NCI-H510A (cell line): ENCODE data around the gene SERP2.

Experiments
- DNase-seq: peaks from one replicate; lab custom pipeline; 2025; lab: John Stamatoyannopoulos, UW

Gene SERP2

DNA sequence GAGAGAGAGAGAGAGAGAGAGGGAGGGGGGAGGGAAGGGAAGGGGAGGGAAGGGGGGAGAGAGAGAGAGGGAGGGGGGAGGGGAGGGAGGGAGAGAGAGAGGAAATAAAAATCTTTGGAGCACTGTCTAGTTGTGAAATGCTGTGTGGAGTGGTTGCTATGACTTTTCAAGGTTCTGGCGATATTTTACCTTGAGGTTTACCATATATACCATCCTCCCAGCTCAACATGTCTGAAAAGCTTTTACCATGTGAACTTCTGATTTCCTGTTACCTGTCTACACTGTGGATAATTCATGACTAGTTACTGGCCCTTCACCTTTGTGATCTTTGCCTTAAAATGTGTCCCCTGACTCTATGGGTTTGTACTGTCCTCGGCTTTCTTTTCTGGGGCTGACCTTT lies 38.2 kb downstream of the SERP2 start:
- no peak for DNase-seq

DNA sequence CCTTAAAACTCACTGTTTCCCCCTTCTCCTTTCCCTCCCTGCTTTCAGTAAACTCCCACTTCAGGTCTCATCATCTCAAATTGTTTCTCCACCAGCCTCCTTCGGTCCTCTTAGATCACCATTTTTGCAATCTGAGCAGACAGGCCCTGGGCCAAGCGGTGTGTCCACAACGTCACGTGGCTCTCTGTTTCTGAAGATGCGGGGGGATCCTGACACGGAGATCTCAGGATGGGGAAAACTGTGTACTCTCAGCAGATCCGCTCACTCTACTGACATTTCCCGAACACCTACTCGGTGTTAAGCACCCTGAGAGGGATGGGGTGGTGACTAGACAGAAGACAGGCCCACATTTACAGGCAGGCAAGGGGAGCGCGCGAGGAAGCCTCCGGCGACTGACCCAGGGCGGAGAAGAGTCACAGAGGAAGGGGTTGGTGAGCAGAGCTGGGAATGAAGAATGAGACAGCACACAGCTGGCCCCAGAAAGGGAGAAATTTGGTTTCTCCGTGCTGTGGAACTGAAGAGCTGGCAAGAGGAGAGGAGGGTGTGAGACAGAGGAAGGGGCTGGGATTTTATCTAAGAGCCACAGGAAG lies 38.8 kb downstream of the SERP2 start:
- DNase-seq = no peak

DNA sequence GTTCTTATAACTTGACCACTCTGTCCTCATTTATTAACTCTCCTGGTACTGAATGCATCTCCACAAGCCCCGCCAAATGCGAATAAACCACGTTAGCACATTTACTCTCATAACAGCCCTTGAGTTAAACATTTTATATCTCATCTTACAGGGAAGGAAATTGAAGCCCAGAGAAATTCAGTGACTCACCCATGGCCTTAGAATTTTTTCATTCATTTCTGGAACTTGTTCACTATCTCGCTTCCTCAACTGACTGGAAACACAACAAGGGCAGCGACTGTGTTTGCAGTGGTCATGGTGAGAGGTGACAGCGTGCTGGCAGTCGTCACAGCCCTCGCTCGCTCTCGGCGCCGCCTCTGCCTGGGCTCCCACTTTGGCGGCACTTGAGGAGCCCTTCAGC lies 39.5 kb downstream of the SERP2 start:
- no peak for DNase-seq

DNA sequence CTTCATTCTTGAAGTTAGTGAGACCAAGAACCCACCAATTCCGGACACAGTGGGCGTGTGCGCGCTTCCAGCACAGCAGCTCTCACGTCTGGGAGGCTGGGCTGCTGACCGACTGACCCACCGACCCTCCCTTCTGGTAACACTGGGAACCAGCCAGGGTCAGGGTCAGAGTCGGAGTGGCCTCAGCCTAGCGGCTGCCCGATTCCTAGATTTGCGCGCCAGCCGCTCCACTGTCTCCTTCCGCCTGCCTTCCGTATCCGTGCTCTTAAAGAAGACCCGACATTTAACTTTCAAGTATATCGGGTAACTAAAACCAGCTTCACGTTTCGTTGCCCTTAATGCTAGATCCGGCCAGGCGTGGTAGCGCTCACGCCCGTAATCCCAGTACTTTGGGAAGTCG lies 41.1 kb downstream of the SERP2 start:
- DNase-seq = no peak

DNA sequence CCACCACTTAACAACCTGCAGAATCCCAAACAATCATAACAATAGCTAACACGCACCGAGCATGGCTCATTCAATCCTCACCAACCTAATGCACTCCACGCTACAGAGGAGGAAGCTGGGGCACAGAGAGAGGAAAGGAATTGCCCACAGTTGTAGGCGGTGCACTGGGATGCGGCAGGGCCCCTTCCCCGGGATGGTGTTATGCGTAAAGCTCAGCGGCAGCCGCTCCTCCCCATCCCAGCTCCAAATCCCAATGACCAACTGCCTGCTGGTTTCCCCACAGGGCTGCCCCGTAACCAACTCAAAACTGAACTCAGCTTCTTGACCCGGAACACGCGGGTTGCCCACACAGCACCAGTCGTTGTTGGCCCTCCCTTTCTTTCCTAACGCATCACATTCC lies 42.2 kb downstream of the SERP2 start:
- DNase-seq = no peak

DNA sequence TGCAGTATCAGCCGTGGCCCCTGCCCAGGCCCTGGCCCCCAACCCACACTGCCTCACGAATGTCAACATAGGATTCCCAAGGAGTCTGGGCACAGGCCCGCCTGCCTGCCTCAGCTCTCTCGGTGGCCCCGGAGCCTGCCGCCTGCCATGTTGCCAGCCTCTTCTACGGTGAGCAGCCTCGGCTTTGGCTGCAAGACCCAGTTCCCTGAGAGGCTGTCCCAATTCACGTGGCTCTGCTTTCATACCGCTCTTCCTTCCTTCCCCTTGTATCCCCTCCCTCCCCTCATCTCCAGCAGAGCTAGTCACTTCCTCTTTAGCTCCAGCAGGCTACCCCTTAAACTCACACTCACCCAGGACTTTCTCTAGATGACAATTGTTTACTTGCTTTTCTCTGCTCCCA lies 42.7 kb downstream of the SERP2 start:
- DNase-seq = no peak

DNA sequence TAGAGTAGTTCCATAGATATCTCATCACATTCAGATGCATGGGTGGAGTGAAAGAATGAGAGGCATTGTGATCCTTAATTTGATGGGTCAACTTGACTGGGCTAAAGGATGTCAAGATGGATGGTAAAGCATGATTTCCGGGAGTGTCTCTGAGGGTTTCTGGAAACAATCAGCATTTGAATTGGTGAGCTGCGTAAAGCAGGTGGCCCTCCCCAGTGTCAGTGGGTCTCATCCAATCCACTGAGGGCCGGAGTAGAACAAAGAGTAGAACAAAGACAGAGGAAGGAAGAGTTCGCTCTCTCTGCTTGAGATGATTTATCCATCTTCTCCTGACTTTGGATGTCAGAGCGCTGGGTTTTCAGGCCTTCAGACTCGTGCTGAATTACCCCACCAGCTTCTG lies 43.1 kb downstream of the SERP2 start:
- no peak for DNase-seq

DNA sequence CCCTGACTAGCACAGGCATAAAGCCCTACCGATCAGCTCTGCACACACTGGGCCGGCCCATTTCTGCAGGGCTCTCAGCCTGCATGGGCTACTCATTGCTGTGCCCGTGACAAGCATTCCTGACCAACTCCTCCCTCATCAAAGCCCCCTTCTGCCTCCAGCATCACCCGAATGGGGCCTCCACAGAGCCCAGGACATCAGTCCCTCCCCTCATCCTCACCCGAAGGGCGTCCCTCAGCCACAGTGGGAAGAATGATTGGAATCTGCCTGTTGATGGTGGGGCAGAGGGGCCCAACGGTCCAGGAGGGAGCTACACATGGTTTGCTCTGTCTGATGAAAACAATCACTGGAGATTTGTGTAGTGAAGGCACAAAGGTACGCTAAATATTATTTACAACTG lies 43.8 kb downstream of the SERP2 start:
- DNase-seq = no peak

DNA sequence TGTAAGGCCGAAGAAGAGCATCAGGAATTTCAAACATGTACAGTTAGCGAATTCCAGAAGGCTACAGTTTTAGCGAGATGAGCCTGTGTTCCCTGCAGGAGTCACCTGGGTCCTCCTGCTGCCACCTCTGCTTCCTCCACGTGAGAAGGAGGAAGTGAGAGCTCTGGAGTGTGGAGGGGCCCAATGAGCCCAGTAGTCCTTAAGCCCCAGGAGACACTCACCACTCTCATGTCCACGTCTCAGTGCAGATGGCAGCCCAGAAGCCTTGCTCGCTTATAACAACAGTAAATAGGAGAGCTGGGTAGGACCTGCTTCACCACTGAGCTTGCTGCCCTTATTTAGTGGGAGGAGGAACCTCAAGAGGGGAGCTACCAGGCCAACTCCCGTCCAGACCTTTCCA lies 44.3 kb downstream of the SERP2 start:
- DNase-seq = no peak

DNA sequence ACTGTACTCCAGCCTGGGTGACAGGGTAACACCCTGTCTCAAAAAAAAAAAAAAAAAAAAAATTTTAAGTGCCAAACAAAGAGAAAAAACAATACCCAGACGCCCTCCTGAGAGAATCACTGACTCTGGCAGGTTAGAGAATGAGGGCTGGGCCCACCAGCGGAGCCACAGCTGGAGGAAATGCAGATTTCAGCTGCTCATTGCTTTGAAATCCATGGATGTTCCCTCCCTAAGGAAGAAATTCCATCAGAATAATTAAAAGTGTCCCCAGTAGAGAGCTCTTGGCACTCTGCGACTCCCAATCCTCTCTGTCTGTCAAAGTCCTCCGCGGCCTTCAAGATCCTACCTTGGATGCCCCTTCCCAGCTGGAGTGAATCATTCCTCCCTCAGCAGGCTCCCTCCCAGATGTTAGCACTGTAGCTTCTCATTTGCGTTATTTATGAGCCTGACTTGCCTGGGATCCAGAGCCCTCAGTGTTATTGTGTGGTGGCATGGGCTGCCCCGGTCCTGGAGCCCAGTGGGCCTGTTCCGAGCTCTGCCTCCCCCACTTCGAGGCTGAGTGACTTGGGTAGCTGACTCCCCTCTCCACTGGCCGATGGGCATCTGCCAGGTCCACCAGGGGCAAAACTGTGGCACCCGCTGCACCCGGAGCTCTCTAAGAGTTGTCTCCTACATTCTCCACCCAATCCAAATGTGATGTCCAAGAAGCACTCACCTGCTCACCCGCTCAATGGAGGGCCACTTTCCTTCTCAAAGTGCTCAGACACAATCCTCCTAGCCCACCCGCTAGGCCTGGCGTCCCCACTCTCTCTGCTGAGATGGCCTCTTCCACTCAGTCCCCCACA lies 47.0 kb downstream of the SERP2 start:
- no peak for DNase-seq

DNA sequence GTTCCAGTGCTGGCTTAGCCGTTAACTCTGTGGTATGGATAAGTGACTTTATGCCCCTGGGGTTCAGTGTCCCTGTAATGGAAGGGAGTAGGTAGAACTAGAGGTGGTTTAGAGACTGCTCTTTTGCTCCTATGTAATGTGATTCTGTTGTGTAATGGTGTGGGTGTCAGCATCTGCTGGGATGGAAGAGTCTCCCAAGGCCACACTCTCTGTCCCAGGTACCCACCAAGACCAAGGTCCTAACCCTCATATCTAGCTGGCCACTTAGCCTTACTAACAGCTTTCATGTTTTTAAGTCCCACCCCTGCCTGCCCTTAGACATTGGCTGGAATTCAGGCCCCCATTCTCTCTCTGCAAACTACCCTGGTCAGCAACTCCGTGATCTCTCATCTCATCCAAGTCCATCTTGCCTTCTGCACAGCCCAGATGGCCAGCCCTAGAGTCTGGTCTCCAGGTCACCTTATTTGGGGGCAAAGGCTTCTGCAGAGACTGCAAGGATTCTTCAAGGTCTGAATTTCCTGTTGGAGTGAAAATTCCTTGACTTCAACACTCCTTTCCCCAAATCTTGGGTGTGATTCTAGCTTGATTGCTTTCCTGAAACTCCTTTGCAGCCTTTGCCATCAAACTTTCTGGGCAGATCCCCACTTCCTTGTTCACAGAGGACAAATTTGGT lies 48.4 kb downstream of the SERP2 start:
- no peak for DNase-seq

DNA sequence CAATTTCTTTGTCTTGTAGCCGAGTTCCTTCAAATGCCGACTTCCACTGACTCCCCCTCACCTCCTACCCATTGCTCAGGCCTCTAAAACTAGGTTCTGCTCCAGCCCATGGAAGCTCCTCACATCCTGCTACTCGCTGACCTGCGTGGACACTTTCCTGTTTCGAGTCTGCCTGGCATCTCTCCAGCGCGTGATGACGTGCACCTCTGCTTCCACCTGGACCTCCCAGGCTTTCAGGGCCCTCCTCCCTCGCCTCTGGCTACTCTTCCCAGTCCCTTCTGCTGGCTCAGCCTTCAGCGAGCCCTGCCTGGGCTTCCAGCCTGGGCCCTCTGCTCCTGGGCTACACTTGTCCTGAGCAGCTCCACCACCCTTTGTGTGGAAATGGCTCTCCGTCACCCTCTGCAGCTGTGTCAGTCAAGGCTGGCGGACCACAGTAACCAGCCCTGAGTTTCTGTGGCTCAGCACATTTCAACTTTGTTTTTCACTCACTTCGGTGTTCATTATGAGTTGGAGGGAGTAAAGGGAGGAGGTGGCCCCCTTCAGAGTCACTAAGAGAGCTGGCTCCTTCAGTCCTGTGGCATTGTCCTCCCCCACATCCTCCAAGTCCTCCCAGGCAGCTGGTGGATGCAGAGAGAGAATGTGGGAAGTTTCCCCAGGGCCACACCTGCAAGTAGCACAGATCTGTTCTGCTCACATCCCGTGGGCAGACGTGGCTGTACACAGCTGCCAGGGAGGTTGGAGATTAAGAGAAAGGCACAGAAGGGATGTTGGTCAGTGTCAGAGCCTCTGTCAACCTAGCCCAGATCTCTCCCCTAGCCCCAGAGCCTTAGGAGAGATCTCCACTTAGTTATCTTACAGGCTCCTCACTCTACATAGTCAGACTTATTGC lies 49.4 kb downstream of the SERP2 start:
- no peak for DNase-seq

DNA sequence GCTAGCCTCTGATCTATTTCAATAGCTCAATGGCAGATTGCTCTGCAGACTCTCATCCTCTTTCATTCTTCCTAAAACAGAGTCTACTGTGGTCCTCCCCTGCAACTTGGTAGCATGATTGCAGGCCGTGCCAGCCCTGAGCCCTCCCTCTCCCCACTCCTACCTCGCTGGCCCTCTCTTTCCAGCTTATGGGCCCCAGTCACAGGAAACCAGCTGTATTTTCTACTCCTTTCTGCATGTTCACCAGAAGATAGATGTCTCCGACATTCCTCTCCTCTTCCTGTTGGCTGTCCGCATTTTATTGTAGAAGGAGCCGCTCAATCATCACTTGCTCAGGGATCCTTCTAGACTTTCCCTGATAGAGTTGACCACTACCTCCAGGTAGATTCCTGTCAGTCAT lies 50.2 kb downstream of the SERP2 start:
- no peak for DNase-seq

DNA sequence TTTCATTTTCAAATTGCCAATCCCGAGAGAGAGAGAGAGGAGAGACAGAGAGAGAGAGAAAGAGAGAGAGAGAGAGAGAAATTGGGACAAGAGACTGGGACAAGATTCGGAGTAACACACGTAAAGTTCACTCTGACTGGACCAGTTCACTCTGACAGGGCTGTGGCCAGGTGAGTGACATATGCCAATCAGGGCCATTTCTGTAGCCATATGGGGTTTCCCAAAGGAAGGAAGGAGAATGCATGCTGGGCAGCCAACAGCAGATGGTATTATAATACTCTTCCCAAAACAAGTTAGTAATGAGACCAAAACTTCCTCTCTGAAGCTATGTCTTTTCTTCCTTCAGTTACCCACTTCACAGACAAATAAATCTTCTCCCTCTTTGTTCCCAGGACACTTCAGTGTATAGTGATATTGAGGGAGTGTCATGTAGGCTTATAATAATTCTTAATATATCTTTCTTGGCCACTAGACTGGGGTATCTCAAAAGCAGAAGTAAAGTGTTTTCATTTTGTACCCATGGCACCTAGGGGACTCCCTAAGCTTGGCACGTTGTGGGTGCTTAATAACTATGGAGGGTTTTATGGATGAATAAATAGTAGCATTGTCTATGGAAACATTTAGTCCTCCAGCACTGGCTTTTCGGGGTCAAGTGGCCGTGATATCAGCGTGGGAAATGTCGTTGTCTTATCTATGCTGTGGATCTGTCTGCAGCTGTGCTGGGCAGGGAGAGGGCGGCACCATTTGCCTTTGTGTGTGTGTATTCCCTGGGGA lies 51.6 kb downstream of the SERP2 start:
- DNase-seq = no peak

DNA sequence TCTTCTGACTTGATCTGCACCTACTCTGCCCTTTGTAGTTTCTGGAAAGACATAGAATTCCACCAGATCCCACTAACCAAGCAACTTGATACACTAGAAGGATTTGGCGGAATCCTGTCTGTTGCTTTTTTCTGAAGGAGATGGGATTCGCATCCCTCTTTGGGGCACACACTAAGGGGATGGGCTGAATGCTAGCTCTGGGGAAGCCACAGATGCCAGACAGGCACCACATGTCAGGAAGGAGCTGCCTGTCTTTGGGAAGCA lies 52.1 kb downstream of the SERP2 start:
- no peak for DNase-seq

DNA sequence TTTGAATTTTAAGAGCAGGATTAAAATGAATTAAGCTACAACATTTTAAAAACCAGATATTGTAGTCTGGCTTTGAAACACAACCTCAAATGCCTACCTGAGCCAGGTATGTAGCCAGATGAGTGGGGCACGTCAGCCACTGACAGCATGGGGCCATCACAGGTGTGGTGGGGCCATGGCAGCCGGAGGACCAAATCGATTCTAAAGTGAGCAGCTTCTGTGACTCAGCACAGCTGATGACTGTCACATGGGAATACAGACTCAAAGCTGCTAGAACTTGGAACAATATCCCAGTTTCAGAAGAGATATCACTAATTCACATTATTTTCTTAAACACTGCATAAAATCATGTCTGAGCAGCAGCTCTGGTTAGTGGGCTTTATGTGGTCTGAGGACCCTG lies 52.8 kb downstream of the SERP2 start:
- DNase-seq = no peak

DNA sequence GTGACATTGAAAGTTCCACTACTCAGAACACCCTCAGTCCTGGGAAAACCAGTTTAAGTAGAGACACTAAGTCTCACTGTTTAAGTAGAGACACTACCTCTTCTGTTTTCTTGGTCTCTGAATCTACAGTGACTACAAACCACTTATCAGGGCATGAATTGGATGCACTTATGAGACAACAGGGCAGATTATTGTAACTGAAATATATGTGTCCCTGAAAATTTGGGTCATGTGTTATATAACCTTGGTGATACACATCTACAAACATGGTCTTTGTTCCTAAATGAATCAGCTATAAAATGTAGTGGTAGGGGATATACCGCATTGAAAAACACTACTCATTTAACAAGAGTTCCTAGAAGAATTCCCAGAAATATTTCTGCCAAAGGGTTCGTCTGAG lies 55.7 kb downstream of the SERP2 start:
- no peak for DNase-seq

DNA sequence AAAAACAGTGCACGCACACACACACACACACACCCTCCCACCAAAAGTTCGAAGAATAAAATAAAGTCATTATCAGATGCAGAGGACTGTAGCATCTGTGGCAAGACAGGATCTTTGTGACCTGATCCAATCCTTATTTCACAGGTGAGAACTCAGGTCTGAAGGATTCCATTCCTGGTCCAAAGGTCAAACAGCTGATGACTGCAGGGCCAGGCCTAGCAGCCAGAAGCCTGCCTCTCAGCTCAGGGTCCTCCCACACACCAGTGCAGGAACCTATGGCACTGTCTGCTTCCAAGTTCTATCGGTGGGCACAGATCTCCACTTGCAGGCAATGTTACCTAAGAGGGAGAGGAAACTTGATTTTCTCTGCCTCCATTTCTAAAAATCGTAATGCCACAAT lies 57.5 kb downstream of the SERP2 start:
- DNase-seq = no peak

DNA sequence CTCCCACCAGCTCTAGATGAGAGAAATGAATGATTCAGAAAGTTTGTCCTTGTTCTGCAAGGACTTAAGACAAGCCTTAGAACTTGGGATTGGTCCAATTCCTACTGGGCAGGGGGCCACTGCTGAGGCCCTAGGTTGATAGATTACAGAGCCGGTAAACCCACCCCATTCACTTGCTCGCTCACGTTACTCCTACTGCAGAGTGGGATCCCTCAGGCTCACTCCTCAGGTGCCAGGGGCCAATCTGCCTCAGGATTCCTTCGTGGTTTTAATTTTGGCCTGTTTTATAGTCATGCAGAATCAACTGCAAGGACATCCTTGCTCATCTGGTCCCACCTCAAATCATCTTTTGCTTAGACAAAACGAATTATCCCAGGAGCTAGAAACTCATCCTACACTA lies 59.0 kb downstream of the SERP2 start:
- no peak for DNase-seq

DNA sequence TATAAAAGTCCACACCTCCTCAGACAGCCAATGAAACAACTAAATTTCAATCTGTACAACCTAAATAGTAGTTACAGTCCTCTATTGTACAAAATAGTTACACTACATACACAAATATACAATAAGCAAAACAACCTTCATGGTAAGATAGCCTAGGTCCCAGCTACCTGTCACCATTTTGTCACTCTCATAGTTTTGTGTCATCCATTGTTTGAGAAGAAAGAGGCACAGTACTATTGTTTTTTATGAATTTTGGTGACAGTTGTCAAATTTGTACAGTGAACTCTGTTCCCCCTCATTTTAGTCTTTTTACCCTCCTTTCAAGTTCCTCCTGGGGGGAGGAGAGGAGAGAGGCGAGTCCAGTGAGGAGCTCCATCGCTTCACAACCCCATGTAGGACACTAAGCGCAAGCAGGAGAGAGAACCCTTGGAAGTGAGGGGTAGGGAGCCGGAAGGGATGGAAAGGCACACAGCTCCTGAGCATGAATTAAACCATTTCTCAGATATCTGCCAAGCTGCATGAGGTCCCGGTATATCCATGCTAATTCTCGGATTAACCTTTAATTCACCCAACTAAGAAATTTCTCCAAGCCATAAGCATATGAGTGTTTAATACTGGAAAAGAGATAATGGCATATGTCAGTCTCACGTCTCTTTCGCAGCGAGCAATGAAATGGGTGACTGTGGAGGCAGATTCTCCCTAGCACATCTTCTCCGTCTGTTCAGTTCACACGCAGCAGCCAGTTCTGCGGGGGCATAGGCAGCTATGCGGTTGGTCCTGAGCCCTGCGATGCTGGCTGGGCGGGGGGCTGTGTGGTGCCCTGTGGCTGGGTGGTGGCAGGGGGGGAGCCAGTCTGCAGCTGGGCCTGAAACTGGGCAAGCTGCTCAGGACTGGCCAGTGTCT lies 60.5 kb downstream of the SERP2 start:
- DNase-seq = no peak

DNA sequence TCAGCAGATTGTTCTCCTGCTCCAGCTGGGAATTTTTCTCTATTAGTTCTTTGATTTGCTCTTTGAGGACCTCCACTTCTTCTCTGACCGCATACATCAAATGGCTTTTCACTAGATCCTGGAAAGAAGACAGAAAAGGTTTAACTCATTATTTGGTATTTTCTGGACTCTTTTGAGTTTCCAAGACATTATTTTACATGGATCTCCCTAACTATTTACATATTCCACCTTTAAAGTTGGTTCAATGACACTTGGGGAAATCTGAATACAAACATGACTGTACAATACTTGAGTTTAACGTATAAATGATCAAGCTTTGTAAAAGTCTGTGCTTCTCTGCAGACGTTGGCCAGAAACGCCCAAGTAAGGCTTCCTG lies 61.1 kb downstream of the SERP2 start:
- DNase-seq = no peak
